ENCODE measurements around the gene ZMYM3.

ZMYM3 gene

DNA sequence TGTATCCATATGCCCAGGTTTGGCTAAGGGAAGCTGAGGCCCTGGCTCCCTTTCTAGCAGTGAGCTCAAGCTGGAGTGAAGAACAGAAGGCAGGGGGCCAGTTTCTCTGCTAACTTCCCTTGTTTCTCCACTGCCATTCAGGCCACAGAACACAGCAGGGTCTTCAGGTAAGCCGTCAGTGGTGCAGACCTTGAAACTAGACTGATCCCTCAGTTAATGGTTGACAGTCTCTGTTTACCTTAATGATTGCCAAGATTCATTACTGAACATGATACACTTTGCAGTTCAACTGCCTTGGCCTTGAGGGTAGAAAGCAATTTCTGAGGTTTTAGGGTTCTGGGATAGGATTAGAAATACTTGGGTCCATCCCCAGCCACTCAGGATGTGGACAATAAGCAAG, 39.8 kb downstream of the ZMYM3 start:
- no peak for DNase-seq (ENCODE audit: low read depth)

DNA sequence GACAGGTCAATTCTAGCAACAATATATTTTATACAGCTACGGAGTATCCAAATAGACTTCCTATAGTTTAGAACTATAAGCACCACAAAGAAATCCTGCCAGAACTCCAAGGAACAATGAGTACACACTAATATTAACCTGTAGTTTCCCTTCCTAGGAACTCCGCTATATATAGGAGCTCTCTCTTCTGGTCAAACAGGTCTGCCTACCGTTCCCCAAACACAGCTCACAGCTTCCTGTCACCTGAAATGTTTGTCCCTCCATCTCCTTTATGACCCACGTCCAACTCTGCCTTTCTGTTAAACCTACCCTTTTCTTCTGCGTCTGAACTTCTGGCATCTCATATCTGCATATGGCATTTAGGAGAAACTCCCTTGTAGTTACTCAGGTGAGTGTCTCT, 41.4 kb downstream of the ZMYM3 start:
- no peak for DNase-seq (ENCODE audit: low read depth)

DNA sequence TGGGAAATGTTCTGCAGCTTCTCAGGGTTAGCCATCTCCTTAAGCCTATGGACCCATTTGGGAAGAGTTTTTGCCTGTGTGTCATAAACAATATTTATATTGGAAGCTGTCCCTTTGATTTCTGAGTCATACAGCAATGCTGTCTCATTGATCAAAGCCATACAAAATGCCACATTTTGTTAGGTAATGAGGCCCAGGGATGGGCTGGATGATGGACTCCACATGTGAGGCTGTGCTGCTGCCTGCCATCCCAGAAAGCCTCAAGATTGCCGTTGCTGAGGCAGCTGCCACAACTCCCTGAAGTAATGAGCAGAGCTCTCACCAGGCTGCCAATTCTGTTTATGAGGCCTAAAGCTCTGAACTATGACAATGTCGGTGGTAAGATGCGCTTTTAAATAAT, 43.1 kb downstream of the ZMYM3 start:
- DNase-seq (ENCODE audit: low read depth): no peak

DNA sequence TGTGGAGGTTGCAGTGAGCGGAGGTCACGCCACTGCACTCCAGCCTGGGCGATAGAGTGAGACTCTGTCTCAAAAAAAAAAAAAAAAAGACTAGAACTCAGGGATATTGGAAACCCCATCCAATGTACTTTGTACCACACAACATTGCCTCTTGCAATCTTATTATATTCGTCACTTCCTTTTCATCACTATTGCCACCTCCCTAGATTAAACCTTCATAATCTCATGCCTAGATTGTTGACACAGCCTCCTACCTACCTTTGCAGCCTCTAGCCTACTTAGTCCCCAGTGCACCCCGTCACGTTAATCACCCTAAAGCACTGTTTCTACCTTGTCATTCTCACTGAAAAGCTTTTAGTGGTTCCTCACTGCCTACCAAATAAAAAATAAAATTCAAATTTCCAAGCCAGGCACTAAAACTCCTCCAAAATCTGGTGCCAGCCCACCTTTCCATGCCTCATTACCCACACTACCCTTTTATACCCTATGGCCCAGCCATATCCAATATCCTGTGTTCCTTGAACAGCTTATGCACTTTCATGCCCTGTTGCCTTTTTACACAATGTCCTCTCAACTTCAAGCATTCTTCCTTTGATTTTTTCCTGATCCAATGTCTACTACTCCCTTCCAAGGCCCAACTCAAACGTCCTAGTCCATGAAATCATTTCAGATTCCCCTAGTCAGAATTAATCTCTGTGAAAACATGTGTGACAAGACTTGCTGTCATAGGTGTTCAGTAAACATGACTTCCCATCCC, 54.5 kb downstream of the ZMYM3 start:
- no peak for DNase-seq (ENCODE audit: low read depth)

DNA sequence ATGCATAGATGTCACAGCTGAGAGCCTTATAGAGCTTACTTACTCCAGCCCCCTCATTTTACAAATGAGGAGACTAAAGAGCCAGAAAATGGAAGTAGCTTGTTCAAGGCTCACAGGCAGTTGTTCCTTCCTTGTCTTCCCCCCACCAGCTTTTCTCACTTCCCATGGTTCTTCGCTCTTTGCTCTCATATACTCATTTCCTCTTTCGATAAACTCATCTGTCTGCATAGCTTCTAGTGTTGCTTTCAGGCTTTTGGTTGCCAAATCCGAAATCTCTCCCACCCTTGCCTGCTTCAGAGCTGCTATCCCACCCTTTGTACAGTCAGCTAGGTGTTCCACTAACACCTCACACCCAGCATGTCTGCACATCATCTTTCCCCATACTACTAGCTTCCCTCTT, 55.9 kb downstream of the ZMYM3 start:
- no peak for DNase-seq (ENCODE audit: low read depth)

DNA sequence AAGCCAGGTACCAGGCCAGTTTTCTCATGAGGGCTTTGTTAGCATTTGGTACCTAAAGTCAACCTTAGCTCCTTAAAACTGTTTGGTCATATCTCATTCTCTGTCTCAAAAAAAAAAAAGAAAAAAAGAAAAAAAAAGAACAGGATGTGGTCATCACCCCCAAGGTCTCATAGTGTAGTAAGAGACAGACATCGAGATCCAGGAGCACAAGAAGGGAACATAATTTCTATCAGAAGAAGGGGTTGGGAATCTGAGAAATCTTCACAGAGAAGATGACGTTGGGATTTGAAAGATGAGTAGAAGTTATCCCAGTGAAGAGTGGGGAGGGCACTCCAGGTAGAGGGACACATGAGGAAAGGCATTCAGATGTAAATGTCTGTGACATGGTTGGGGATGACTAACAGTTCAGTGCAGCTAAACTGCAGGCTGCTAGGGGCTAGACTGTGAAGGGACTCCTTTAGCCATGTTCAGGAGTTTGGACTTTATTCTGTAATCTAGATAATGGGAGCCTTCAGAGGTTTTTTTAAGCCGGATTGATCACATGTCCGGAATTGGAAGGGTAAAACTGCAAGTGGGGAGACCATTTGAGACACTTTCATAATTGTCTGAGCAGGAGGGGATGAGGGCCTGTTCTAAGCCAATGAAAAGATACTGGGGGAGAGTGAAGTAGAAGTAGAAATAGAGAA, 57.8 kb downstream of the ZMYM3 start:
- no peak for DNase-seq (ENCODE audit: low read depth)

DNA sequence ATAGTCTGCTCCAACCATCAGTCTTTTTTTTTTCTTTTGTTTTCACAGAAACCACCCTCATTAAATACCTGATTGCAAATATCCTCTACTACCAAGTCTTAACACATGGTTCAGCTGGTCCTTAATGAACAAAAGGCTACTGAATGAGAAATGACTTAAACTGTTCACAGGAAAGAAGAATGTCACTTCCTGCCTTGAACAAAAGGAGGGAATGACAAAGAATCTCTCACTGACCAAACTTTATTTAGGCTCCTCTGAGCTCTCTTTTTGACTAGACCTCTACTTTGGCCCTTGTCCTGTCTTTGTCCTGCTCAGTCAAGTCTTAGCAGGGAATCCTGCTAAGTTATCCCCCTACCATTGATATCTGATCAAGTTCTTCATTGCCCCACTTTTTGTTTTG, 62.7 kb downstream of the ZMYM3 start:
- DNase-seq (ENCODE audit: low read depth): no peak
